Thoracic aorta (tissue), 2 donors: Measurements from ENCODE around the gene MORN4. TPM values are rescaled to one million over a fixed set of nuclear protein-coding genes. Genes with fewer than 3 reads are reported as not detected.
"Not testable (repeated sequence)": the region's sequence is repeated elsewhere in the genome, so short reads cannot be mapped to it uniquely, and the experiment has no call there.

Experiments used
- ATAC-seq: fragments of 150-250 bp; one replicate; pipeline ENCODE4 v1.8.0; 2017; ENCODE audit warnings: low read depth; ENCODE audit not compliant: insufficient number of reproducible peaks, low FRiP score
- DNase-seq: peaks from one replicate; pipeline ENCODE4 v3.0.0-alpha.2; 2020; ENCODE audit warnings: low spot score
- H3K27ac ChIP-seq, 2 donors: fragments of 200-600 bp; sonication (generic); 1 replicate in 1 of 2; 2 replicates in 1 of 2; pipeline ENCODE4 v1.5.1; 2016; ENCODE audit warnings: mild to moderate bottlenecking in 2 of 2, moderate library complexity in 2 of 2
- H3K27me3 ChIP-seq: fragments of 200-600 bp; sonication (generic); replicated peaks from 2 replicates; pipeline ENCODE4 v1.6.0; 2016; ENCODE audit warnings: mild to moderate bottlenecking; ENCODE audit not compliant: insufficient read depth
- H3K36me3 ChIP-seq: fragments of 200-600 bp; sonication (generic); one replicate; pipeline ENCODE4 v1.5.1; 2016
- H3K4me1 ChIP-seq, 2 donors: fragments of 200-600 bp; sonication (generic); 1 replicate in 1 of 2; 2 replicates in 1 of 2; pipeline versions ENCODE4 v1.5.1 to v1.6.0; 2016; ENCODE audit warnings: low read depth in 2 of 2, mild to moderate bottlenecking in 1 of 2; ENCODE audit not compliant: control insufficient read depth in 1 of 2
- H3K4me3 ChIP-seq: fragments of 200-600 bp; sonication (generic); 2 replicates; pipeline ENCODE4 v1.5.1; 2016; ENCODE audit warnings: mild to moderate bottlenecking
- H3K9me3 ChIP-seq: fragments of 200-600 bp; sonication (generic); 2 replicates; pipeline ENCODE4 v1.5.1; 2016
- CTCF ChIP-seq: fragments of 200-600 bp; sonication (generic); IDR thresholded peaks from one replicate; pipeline ENCODE4 v1.5.1; 2019; ENCODE audit warnings: antibody characterized with exemption
- total RNA-seq, 2 donors: library from RNA; depleted of rRNA; stranded (reverse); fragments of >200 nt; gene quantifications; one replicate each; pipeline versions ENCODE4 v1.1.0 to v1.2.3, GENCODE V29; 2016

Gene MORN4
- total RNA-seq, 2 donors from 2014 or later: 3.5 to 6.6 TPM

- Histone ChIP-seq H3K27ac (no peak overlapping the region), H3K4me3 (no peak overlapping the region), H3K36me3 (peaks cover 18% of the 10 kb centered on the region), H3K4me1 (no peaks in the 10 kb centered on the region), H3K9me3 (no peaks in the 10 kb centered on the region), H3K27me3 (no peaks in the 10 kb centered on the region)
- DNase-seq (no peak), ATAC-seq (no peak)
- no peak for TF ChIP-seq CTCF
Observed at GRCh38 chr10:97659589-97659988, 26.3 kb upstream of the MORN4 start.

DNA sequence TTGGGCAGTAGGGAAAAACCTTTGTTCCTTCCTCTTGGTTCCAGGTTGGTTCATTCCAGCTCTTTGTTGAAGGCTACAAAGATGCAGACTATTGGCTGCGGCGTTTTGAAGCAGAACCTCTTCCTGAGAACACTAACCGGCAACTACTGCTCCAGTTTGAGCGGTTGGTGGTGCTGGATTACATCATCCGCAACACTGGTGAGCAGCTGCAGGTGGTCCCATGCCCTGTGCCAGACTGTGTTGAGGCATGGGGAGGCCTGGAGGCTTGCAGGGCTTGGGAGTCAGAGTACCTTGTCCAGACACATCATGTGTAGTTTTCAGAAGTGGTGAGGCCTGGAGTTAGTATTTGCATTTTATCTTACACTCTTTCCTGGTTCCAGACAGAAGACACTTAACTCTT is 23.5 kb upstream of the MORN4 start:
- Histone ChIP-seq H3K27ac (no peak overlapping the region), H3K36me3 (peaks cover 13% of the 10 kb centered on the region), H3K4me1 (no peaks in the 10 kb centered on the region), H3K4me3 (no peak overlapping the region), H3K27me3 (no peaks in the 10 kb centered on the region), H3K9me3 (no peaks in the 10 kb centered on the region)
- ATAC-seq (no peak), DNase-seq (no peak)
- TF ChIP-seq CTCF: no peak

DNA sequence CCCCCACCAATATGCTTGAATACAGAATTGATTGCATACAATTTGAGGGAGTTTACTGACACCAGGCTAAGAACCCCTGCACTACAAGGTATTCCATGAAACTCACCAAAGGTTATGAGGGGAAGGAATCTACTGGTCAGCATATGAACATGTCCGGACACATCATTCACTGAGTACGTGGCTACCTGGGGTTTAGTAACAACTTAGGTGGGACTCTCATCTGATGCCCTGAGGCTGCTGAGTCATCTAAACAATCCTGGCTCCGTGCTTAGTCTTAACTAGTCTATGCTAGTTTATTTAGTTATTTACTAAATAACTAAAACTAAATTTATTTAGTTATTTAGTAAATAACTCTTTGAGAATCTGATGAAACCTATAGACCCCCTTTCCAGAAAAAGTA is 18.5 kb upstream of the MORN4 start:
- DNase-seq: no peak
- H3K4me1 ChIP-seq: peaks cover 10 to 27% of the 10 kb centered on the region in 2 donors
- peaks cover 18% of the 10 kb centered on the region for H3K36me3 ChIP-seq
- H3K27ac ChIP-seq: no peak overlapping the region
- no peak for TF ChIP-seq CTCF
- ATAC-seq: no peak
- H3K9me3 ChIP-seq: no peaks in the 10 kb centered on the region
- no peaks in the 10 kb centered on the region for H3K27me3 ChIP-seq
- no peak overlapping the region for H3K4me3 ChIP-seq

DNA sequence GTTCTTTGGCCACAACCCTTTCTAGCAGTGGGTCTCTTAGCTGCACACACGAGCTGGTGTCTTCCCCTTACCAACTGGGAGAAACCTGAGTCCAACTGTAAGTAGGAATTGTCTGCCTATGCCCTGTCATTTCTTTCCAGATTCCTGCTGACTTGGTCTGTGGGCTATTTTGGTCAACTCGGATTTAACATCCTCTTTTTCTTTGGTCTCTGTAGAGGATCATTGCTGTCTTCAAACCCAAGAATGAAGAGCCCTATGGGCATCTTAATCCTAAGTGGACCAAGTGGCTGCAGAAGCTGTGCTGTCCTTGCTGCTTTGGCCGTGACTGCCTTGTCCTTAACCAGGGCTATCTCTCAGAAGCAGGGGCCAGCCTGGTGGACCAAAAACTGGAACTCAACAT is 17.4 kb upstream of the MORN4 start:
- TF ChIP-seq CTCF: no peak
- H3K27ac ChIP-seq: no peak overlapping the region
- DNase-seq (no peak), ATAC-seq (no peak)
- peaks cover 11% of the 10 kb centered on the region for H3K36me3 ChIP-seq
- H3K27me3 ChIP-seq: no peaks in the 10 kb centered on the region
- H3K4me1 ChIP-seq: peaks cover 10 to 27% of the 10 kb centered on the region in 2 donors
- no peaks in the 10 kb centered on the region for H3K9me3 ChIP-seq
- H3K4me3 ChIP-seq: no peak overlapping the region

GRCh38 chr10:97649405-97649750 is 16.1 kb upstream of the MORN4 start:
- Histone ChIP-seq H3K36me3 (peaks cover 15% of the 10 kb centered on the region), H3K27ac (peak overlapping the region in 1 of 2 donors; percentile 60)
- not testable (repeated sequence) for ATAC-seq

More at GRCh38 chr10:97649405-97649750, 16.1 kb upstream of the MORN4 start:
- H3K4me3 ChIP-seq, H3K27me3 ChIP-seq, H3K9me3 ChIP-seq, DNase-seq: not testable (repeated sequence)
- H3K4me1 ChIP-seq: peaks cover 10 to 27% of the 10 kb centered on the region in 2 donors
